ENCODE measurements around the gene FAAP20.

DNA sequence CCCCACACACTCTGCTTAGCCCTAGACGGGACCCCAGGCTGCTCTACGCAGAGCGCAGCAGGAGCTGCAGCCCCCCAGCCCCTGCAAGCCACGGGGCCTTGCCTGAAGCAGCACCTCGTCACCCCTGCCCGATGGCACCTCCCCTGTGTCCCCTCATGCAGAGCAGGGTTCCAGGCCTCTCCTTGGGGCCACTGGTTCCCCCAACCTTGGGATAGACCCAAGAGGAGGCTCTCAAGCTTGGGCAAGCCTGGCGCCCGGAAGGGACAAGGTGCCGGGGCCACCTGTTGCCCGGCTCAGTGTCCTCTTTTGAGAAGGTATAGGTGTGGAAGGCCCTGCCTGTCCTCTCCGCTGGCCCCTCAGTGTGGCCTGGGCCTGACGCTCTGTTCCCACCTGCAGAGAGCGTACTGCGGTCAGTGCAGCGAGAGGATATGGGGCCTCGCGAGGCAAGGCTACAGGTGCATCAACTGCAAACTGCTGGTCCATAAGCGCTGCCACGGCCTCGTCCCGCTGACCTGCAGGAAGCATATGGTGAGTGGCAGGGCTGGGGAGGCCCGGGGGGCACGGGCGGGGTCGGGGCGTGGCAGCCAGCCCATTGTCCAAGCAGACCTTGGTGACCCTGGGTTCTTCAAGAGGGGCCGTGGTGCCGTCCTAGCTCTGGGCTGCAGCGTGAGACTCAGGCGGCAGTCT is 50.6 kb downstream of the FAAP20 start:
- TF ChIP-seq, protein P1, sequence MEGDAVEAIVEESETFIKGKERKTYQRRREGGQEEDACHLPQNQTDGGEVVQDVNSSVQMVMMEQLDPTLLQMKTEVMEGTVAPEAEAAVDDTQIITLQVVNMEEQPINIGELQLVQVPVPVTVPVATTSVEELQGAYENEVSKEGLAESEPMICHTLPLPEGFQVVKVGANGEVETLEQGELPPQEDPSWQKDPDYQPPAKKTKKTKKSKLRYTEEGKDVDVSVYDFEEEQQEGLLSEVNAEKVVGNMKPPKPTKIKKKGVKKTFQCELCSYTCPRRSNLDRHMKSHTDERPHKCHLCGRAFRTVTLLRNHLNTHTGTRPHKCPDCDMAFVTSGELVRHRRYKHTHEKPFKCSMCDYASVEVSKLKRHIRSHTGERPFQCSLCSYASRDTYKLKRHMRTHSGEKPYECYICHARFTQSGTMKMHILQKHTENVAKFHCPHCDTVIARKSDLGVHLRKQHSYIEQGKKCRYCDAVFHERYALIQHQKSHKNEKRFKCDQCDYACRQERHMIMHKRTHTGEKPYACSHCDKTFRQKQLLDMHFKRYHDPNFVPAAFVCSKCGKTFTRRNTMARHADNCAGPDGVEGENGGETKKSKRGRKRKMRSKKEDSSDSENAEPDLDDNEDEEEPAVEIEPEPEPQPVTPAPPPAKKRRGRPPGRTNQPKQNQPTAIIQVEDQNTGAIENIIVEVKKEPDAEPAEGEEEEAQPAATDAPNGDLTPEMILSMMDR (IDR thresholded peaks at IDR 0.05), result no peak
- TF ChIP-seq EZH2 (IDR thresholded peaks at IDR 0.05) (no peak), EZH2phosphoT487 (IDR thresholded peaks at IDR 0.05) (no peak)
